Smooth muscle cell (in vitro differentiated cells): ENCODE results near the gene EPHX1. TPM values are rescaled to one million over a fixed set of nuclear protein-coding genes. Genes with fewer than 3 reads are reported as not detected.

Experiments used
- DNase-seq: peaks from one replicate; lab custom pipeline; 2025; ENCODE audit not compliant: unreplicated experiment; lab: John Stamatoyannopoulos, UW
- H2AFZ ChIP-seq: fragments of 200-600 bp; sonication (generic); 2 replicates; pipeline ENCODE4 v1.6.0; 2016; ENCODE audit warnings: antibody characterized with exemption, low read depth, mild to moderate bottlenecking
- H3F3A ChIP-seq: fragments of 200-600 bp; sonication (generic); 2 replicates; pipeline ENCODE4 v1.6.0; 2017; ENCODE audit warnings: antibody characterized with exemption, low read depth
- H3K27ac ChIP-seq: fragments of 200-600 bp; sonication (generic); 2 replicates; pipeline ENCODE4 v1.5.1; 2016; ENCODE audit warnings: low read depth, mild to moderate bottlenecking
- H3K27me3 ChIP-seq: fragments of 200-600 bp; sonication (generic); 2 replicates; pipeline ENCODE4 v1.6.1; 2016; ENCODE audit warnings: low read depth, mild to moderate bottlenecking
- H3K36me3 ChIP-seq: fragments of 200-600 bp; sonication (generic); 2 replicates; pipeline ENCODE4 v1.5.1; 2016; ENCODE audit warnings: low read depth
- H3K4me1 ChIP-seq: fragments of 200-600 bp; sonication (generic); 2 replicates; pipeline ENCODE4 v1.5.1; 2016; ENCODE audit warnings: low read depth
- H3K4me2 ChIP-seq: fragments of 200-600 bp; sonication (generic); 2 replicates; pipeline ENCODE4 v1.6.0; 2016; ENCODE audit warnings: mild to moderate bottlenecking
- H3K4me3 ChIP-seq: fragments of 200-600 bp; sonication (generic); 2 replicates; pipeline ENCODE4 v1.5.1; 2016; ENCODE audit warnings: mild to moderate bottlenecking
- H3K79me2 ChIP-seq: fragments of 200-600 bp; sonication (generic); 2 replicates; pipeline ENCODE4 v1.6.0; 2016; ENCODE audit warnings: low read depth, mild to moderate bottlenecking
- H3K9ac ChIP-seq: fragments of 200-600 bp; sonication (generic); 2 replicates; pipeline ENCODE4 v1.6.0; 2016; ENCODE audit warnings: low read depth
- H3K9me3 ChIP-seq: fragments of 200-600 bp; sonication (generic); replicated peaks from 2 replicates; pipeline ENCODE4 v1.5.1; 2016; ENCODE audit warnings: low read depth
- H4K20me1 ChIP-seq: fragments of 200-600 bp; sonication (generic); 2 replicates; pipeline ENCODE4 v1.6.0; 2016; ENCODE audit warnings: low read depth
- WGBS: methylation state at CpG from one replicate; pipeline ENCODE4 v1.1.7; 2016; ENCODE audit warnings: low lambda C conversion rate; 5-methylcytosine and 5-hydroxymethylcytosine counted together
- polyA plus RNA-seq: library from polyadenylated mRNA; unstranded; fragments of >200 nt; fragmentation: Nextera tagmentation; extraction: Ambion mirVana; gene quantifications from 2 replicates; pipeline ENCODE4 v1.2.1, GENCODE V29; 2016
- total RNA-seq: library from RNA; depleted of rRNA; stranded (reverse); fragments of >200 nt; gene quantifications from 2 replicates; pipeline ENCODE4 v1.2.3, GENCODE V29; 2014
- TF ChIP-seq, protein P1 (sequence below): fragments of 200-600 bp; sonication (generic); IDR thresholded peaks from 2 replicates; pipeline ENCODE4 v1.5.1; 2017; ENCODE audit warnings: borderline replicate concordance, mild to moderate bottlenecking, antibody characterized with exemption; ENCODE audit not compliant: insufficient read depth, poor library complexity, severe bottlenecking

The EPHX1 gene
- total and polyA plus RNA-seq, 2 experiments from 2014 or later, result 16.1 to 22.2 TPM

GRCh38 chr1:225840223-225840610 is 30.3 kb downstream of the EPHX1 start:
- Histone ChIP-seq H3K79me2 (no peaks in the 10 kb centered on the region), H3K9ac (no peak overlapping the region), H3K36me3 (no peaks in the 10 kb centered on the region), H3K9me3 (no peaks in the 10 kb centered on the region), H2AFZ (no peak overlapping the region), H3K27ac (no peak overlapping the region), H3F3A (no peaks in the 10 kb centered on the region), H3K4me3 (no peak overlapping the region), H3K27me3 (no peaks in the 10 kb centered on the region), H4K20me1 (no peaks in the 10 kb centered on the region), H3K4me1 (no peaks in the 10 kb centered on the region), H3K4me2 (no peak overlapping the region)
- TF ChIP-seq, protein P1, sequence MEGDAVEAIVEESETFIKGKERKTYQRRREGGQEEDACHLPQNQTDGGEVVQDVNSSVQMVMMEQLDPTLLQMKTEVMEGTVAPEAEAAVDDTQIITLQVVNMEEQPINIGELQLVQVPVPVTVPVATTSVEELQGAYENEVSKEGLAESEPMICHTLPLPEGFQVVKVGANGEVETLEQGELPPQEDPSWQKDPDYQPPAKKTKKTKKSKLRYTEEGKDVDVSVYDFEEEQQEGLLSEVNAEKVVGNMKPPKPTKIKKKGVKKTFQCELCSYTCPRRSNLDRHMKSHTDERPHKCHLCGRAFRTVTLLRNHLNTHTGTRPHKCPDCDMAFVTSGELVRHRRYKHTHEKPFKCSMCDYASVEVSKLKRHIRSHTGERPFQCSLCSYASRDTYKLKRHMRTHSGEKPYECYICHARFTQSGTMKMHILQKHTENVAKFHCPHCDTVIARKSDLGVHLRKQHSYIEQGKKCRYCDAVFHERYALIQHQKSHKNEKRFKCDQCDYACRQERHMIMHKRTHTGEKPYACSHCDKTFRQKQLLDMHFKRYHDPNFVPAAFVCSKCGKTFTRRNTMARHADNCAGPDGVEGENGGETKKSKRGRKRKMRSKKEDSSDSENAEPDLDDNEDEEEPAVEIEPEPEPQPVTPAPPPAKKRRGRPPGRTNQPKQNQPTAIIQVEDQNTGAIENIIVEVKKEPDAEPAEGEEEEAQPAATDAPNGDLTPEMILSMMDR, result no peak
- 96% methylated on average over 1 of the region's 1 CpG for WGBS
- DNase-seq, result no peak

- Histone ChIP-seq H3K9me3 (no peaks in the 10 kb centered on the region), H3F3A (no peaks in the 10 kb centered on the region), H3K36me3 (no peaks in the 10 kb centered on the region), H3K4me3 (no peak overlapping the region), H2AFZ (no peak overlapping the region), H3K4me2 (no peak overlapping the region), H4K20me1 (no peaks in the 10 kb centered on the region), H3K9ac (no peak overlapping the region), H3K27me3 (no peaks in the 10 kb centered on the region), H3K79me2 (no peaks in the 10 kb centered on the region), H3K4me1 (no peaks in the 10 kb centered on the region), H3K27ac (no peak overlapping the region)
- no peak for DNase-seq
- TF ChIP-seq, protein P1, result no peak
- 98% methylated on average over 4 of the region's 4 CpGs for WGBS
These were observed 30.8 kb downstream of the EPHX1 start for GRCh38 chr1:225840713-225841112.

GRCh38 chr1:225842074-225842473 is 32.1 kb downstream of the EPHX1 start:
- Histone ChIP-seq H3K27ac (no peak overlapping the region), H2AFZ (no peak overlapping the region), H3K4me2 (no peak overlapping the region), H3K36me3 (no peaks in the 10 kb centered on the region), H3K9ac (no peak overlapping the region), H4K20me1 (no peaks in the 10 kb centered on the region), H3F3A (no peaks in the 10 kb centered on the region), H3K27me3 (no peaks in the 10 kb centered on the region), H3K9me3 (no peaks in the 10 kb centered on the region), H3K4me1 (no peaks in the 10 kb centered on the region), H3K4me3 (no peak overlapping the region), H3K79me2 (no peaks in the 10 kb centered on the region)
- DNase-seq, result no peak
- 95% methylated on average over 12 of the region's 12 CpGs for WGBS
- TF ChIP-seq, protein P1, result no peak

- Histone ChIP-seq H3K27ac (no peak overlapping the region), H3K4me2 (no peak overlapping the region), H3F3A (no peaks in the 10 kb centered on the region), H3K36me3 (no peaks in the 10 kb centered on the region), H3K4me1 (no peaks in the 10 kb centered on the region), H3K79me2 (no peaks in the 10 kb centered on the region), H3K9me3 (no peaks in the 10 kb centered on the region), H3K27me3 (no peaks in the 10 kb centered on the region), H3K4me3 (no peak overlapping the region), H4K20me1 (no peaks in the 10 kb centered on the region), H3K9ac (no peak overlapping the region), H2AFZ (no peak overlapping the region)
- WGBS, result 89% methylated on average over 6 of the region's 6 CpGs
- no peak for DNase-seq
- TF ChIP-seq, protein P1, result no peak
These were observed 33.0 kb downstream of the EPHX1 start for GRCh38 chr1:225842788-225843425.
